ENCODE measurements around the gene KRTAP10-4.
"Not testable (repeated sequence)": the region's sequence is repeated elsewhere in the genome, so short reads cannot be mapped to it uniquely, and the experiment has no call there.

KRTAP10-4 gene

GRCh38 chr21:44599264-44600029, 25.9 kb downstream of the KRTAP10-4 start:
- TF ChIP-seq CTCF (IDR thresholded peaks at IDR 0.05) = no peak
- Histone ChIP-seq H3K4me3 (no peak overlapping the region), H3K27ac (no peak overlapping the region)
- DNase-seq (ENCODE audit: low spot score) = no peak

GRCh38 chr21:44600118-44600978, 26.8 kb downstream of the KRTAP10-4 start, which contains the start of gene KRTAP10-7:
Gene KRTAP10-7 (plus strand): TSS chr21:44600597. CDS start chr21:44600622, 25 bp downstream.
- not testable (repeated sequence) for H3K27ac ChIP-seq; H3K4me3 ChIP-seq; DNase-seq (ENCODE audit: low spot score)

GRCh38 chr21:44601091-44601490, 27.6 kb downstream of the KRTAP10-4 start:
- not testable (repeated sequence) for H3K27ac ChIP-seq; DNase-seq (ENCODE audit: low spot score)

GRCh38 chr21:44601596-44602462, 28.3 kb downstream of the KRTAP10-4 start:
- Histone ChIP-seq H3K4me3 (no peak overlapping the region), H3K27ac (no peak overlapping the region)
- DNase-seq (ENCODE audit: low spot score) = no peak
- no peak for TF ChIP-seq CTCF (IDR thresholded peaks at IDR 0.05)

More at GRCh38 chr21:44601091-44601490, 27.6 kb downstream of the KRTAP10-4 start:
- not testable (repeated sequence) for H3K4me3 ChIP-seq

- TF ChIP-seq CTCF (IDR thresholded peaks at IDR 0.05) = no peak
- Histone ChIP-seq H3K4me3 (no peak overlapping the region), H3K27ac (no peak overlapping the region)
- no peak for DNase-seq (ENCODE audit: low spot score)
These were observed 28.9 kb downstream of the KRTAP10-4 start for GRCh38 chr21:44602463-44602850.

GRCh38 chr21:44603109-44603875, 29.8 kb downstream of the KRTAP10-4 start:
- H3K27ac ChIP-seq = no peak overlapping the region
- no peak for DNase-seq (ENCODE audit: low spot score)
- no peak for TF ChIP-seq CTCF (IDR thresholded peaks at IDR 0.05)

GRCh38 chr21:44603911-44604310, 30.4 kb downstream of the KRTAP10-4 start:
- TF ChIP-seq CTCF (IDR thresholded peaks at IDR 0.05) = no peak
- Histone ChIP-seq H3K27ac (no peak overlapping the region), H3K4me3 (no peak overlapping the region)
- no peak for DNase-seq (ENCODE audit: low spot score)

More at GRCh38 chr21:44603109-44603875, 29.8 kb downstream of the KRTAP10-4 start:
- H3K4me3 ChIP-seq = no peak overlapping the region
